Left hindlimb (tissue), 1 donor: ENCODE data around the gene USP27X.

Experiments used
- DNase-seq: peaks from one replicate; pipeline ENCODE4 v3.0.0-alpha.2; 2018

The USP27X gene

GRCh38 chrX:49892542-49892941 is 13.3 kb downstream of the USP27X start:
- no peak for DNase-seq

- DNase-seq: no peak
These were observed 17.7 kb downstream of the USP27X start for GRCh38 chrX:49896951-49897350.

GRCh38 chrX:49901048-49901447 is 21.8 kb downstream of the USP27X start:
- DNase-seq: no peak

- DNase-seq: no peak
These were observed 31.1 kb downstream of the USP27X start for GRCh38 chrX:49910344-49910743.

GRCh38 chrX:49912086-49912485 is 32.8 kb downstream of the USP27X start:
- DNase-seq: no peak

DNA sequence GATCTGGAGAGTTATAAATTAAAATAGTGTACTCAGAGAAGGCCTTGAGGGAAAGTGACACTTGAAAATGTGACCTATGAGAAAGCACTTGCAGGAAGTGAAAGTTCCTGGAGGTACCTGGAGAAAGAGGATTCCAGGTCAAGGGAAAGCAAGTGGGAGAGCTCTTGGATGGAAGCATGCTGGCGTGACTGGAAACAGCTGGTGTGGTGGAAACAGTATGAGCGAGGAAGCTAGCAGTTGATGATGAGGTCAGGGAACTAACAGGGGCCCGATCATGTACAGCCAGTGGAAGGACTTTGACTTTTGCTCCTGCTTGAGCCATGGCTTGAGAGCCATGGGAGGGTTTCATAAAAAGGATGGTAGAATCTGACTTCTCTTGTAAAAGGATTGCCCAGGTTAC is 33.6 kb downstream of the USP27X start:
- no peak for DNase-seq

DNA sequence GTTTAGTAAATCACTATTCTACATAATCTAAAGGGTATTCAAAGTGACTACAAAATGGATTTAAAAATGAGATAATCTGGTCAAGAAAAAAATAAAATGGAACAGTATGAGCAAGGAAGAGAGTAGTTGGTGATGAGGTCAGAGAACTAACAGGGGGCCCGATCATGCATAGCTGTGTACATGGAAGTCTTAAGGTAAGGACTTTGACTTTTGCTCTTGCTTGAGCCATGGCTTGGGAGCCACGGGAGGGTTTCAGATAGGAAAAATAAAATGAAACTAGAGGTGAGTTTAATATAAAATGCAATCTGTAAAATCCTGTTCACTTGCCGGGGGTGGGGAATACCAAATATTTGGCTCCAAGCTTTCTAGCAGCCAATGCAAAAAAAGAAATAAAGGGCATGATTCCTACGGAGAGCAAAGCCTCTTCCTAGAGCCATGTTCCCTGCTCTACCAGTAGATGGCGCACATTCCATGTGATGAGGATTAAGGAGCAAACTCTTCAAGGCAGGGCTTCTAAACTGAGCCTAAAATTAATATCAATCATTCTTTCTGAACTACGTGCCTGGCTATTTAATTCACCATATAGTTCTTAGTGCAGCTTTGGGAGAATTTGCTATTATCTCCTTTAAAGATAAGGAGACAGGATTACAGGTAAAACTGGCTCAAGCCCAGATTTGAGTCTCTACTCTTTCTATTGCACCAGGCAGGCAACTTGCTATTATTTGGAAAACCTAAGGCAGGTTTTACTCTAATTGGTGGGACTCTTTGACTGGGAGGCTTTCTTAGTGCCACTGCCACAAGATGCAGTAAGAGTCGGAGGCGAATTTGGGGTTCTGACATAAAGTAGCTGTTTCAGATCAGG is 36.3 kb downstream of the USP27X start:
- no peak for DNase-seq

DNA sequence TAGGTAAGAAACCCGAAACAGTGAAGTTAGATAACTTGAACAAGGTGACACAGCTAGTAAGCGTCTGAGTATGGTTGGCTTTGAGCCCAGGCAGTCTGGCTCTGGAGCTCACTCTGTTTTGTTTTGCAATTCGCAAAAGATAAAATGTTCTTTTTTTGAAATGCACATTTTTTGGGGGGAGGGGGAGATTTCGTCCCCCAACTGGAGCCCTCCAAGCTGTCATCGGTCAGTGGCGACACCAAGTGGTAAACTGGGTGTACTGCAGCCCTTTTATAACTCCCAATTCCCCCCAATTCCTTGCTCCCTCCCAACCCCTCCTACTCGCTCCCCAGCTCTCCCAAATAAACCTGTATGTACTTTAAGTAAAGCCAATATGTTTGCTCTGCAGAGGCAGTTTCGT is 40.3 kb downstream of the USP27X start:
- DNase-seq: peak; percentile 32

DNA sequence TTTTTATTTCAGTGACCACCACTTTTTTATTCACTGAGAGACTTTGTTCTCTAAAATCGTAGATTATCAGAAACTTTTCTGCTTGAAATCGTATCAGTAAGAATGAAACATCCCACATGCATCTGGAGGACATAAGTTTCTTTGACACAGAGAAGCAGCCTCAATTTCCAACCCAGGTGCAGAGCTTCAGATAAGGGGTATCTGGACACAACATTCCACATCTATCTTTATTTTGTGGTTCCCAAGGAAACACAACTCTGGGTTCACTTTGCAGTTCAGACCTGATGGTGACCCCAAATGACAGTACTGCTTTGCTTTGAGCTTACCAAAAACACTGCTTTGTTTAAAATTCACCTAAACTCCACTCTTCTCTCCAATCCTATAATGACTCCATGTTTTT is 41.8 kb downstream of the USP27X start:
- no peak for DNase-seq

DNA sequence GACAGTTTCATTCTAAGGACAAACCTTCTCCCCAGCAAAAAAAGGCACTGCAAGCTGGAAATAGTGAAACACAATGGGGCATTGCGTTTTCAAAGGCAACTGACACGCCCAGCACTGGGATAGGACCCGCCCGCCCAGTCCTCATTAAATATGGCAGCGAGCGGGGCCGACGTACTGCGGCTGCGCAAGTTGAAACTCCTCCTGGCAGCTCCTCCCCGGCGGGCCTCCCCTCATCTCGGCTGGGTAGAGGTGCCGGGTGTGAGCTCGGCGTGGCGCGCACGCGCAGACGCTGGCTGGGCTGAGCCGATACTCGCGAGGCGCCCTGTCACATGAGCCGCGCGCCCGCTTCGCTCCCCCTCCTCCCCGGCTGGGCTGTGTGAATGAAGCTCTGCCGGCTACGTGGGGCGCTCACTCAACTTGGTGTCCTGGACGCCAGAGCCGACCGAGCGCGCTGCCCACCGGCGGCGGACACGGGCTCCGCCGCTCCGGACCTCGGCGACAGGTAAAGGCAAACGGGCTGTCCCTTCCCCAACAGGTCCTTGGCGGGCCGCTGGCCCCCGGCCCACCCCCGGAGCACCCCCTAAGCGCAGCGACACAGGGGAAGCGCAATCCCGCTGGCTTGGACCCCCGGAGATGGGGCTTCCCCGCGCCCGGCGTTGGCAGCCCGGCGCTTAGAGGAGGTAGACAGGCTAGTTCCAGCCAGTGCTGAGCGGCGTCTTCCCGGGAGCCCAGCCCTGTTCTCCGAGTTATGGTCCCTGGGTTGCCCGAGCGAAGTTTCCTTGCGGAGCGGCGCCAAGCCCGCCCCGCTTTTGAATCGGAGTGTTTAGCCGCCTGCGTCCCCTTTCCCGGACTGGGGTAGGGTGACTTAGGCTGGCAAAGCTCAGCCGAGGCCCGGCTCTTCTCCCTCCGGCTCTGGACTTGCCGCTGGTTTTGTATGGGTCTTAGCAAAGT is 43.3 kb downstream of the USP27X start, which contains the start of gene CLCN5:
CLCN5 (plus strand) TSS at position 306 of the 951 bp plus-strand sequence. CDS start 2,703 bp downstream, outside the sequence.
- DNase-seq: peak; percentile 97

- no peak for DNase-seq
These were observed 45.9 kb downstream of the USP27X start for GRCh38 chrX:49925176-49925575.

- no peak for DNase-seq
These were observed 50.8 kb downstream of the USP27X start for GRCh38 chrX:49930039-49930438.
